GM12878 (cell line): ENCODE measurements around the gene RHBG. TPM values are rescaled to one million over a fixed set of nuclear protein-coding genes. Genes with fewer than 3 reads are reported as not detected.

Experiments
- ATAC-seq: fragments of 200-7000 bp; cut with Tn5 transposase; 3 replicates; pipeline ENCODE4 v1.9.1; 2020; ENCODE audit warnings: mild to moderate bottlenecking, moderate library complexity
- BruUV-seq: library from RNA; stranded (reverse); fragments of 400-500 nt; replicated peaks from 2 replicates; lab custom pipeline; 2021; lab: Mats Ljungman, UMichigan
- CTCF ChIA-PET: fragments of 300-600 bp; sonication (Branson Sonifier 250); formaldehyde crosslinking; extraction: SDS; loops from one replicate; lab custom pipeline; 2021; ENCODE audit warnings: inconsistent platforms; lab: Yijun Ruan, JAX
- POLR2A ChIA-PET: fragments of 350-600 bp; formaldehyde crosslinking; extraction: SDS; loops from one replicate; lab custom pipeline; 2021; ENCODE audit warnings: inconsistent platforms; lab: Charles Lee
- RAD21 ChIA-PET: fragments of 300-600 bp; sonication (Branson Sonifier 250); formaldehyde crosslinking; loops from one replicate; lab custom pipeline; 2023; ENCODE audit warnings: antibody characterized with exemption; ENCODE audit not compliant: unreplicated experiment; lab: Charles Lee
- SMC1A ChIA-PET: fragments of 300-600 bp; sonication (Branson Sonifier 250); formaldehyde crosslinking; loops from one replicate; lab custom pipeline; 2023; ENCODE audit not compliant: unreplicated experiment, uncharacterized antibody; lab: Charles Lee
- DNase-seq: peaks from one replicate; pipeline ENCODE4 v3.0.0-alpha.2; 2011; ENCODE audit warnings: low read depth, low spot score
- FAIRE-seq: peaks from 3 replicates; lab custom pipeline; 2011; peaks lifted over from hg19 to GRCh38; lab: Jason Lieb, UNC
- H2AFZ ChIP-seq: 2 replicates; pipeline ENCODE4 v1.6.0; 2011; ENCODE audit warnings: low read depth, low read length, control low read depth; ENCODE audit not compliant: control insufficient read depth
- H3K27ac ChIP-seq: 2 replicates; pipeline ENCODE4 v1.5.1; 2011; ENCODE audit warnings: control low read depth; ENCODE audit not compliant: control insufficient read depth, insufficient read depth
- H3K27me3 ChIP-seq, 2 experiments: replicated peaks in 1 of 2; 2 replicates each; pipeline versions ENCODE4 v1.6.0 to v1.6.1; 2011; ENCODE audit warnings: low read length in 1 of 2; ENCODE audit not compliant: control insufficient read depth in 2 of 2, insufficient read depth in 2 of 2
- H3K36me3 ChIP-seq, 2 experiments: 2 replicates each; pipeline ENCODE4 v1.5.1; 2011; ENCODE audit warnings: low read length in 1 of 2; ENCODE audit not compliant: control insufficient read depth in 2 of 2, insufficient read depth in 2 of 2
- H3K4me1 ChIP-seq: 2 replicates; pipeline ENCODE4 v1.6.1; 2011; ENCODE audit warnings: mild to moderate bottlenecking, low read length, moderate library complexity, mixed read lengths; ENCODE audit not compliant: control insufficient read depth, insufficient read depth
- H3K4me2 ChIP-seq: 2 replicates; pipeline ENCODE4 v1.6.0; 2011; ENCODE audit warnings: control low read depth; ENCODE audit not compliant: control insufficient read depth, insufficient read depth
- H3K4me3 ChIP-seq: fragments of 200-600 bp; sonication (generic); 2 replicates; pipeline ENCODE4 v1.5.1; 2016
- H3K79me2 ChIP-seq: 2 replicates; pipeline ENCODE4 v1.6.0; 2011; ENCODE audit warnings: low read length; ENCODE audit not compliant: control insufficient read depth, insufficient read depth
- H3K9ac ChIP-seq: 2 replicates; pipeline ENCODE4 v1.8.0; 2011; ENCODE audit warnings: low read length, control low read depth, mixed read lengths; ENCODE audit not compliant: control insufficient read depth, insufficient read depth
- H3K9me3 ChIP-seq: replicated peaks from 3 replicates; pipeline ENCODE4 v1.5.1; 2011; ENCODE audit warnings: mild to moderate bottlenecking, low read length; ENCODE audit not compliant: control insufficient read depth, insufficient read depth
- H4K20me1 ChIP-seq: 2 replicates; pipeline ENCODE4 v1.6.0; 2011; ENCODE audit not compliant: control insufficient read depth, insufficient read depth
- E4F1 ChIP-seq: fragments of 450-650 bp; IDR thresholded peaks from 2 replicates; pipeline ENCODE4 v1.6.1; 2018; ENCODE audit warnings: borderline replicate concordance, mild to moderate bottlenecking; ENCODE audit not compliant: partially characterized antibody
- USF1 ChIP-seq: IDR thresholded peaks from 2 replicates; pipeline ENCODE4 v1.6.1; 2011; ENCODE audit warnings: borderline replicate concordance, low read depth, mild to moderate bottlenecking, moderate library complexity, mixed read lengths, low read length; ENCODE audit not compliant: insufficient read depth; ENCODE audit errors: extremely low read length
- WGBS: methylation state at CpG from one replicate; pipeline ENCODE4 v1.1.6; 2016; ENCODE audit warnings: low lambda C conversion rate; ENCODE audit not compliant: insufficient replicate concordance, insufficient coverage; ENCODE audit errors: missing lambda C conversion rate; 5-methylcytosine and 5-hydroxymethylcytosine counted together
- in situ Hi-C: fragments of 300-500 bp; cut with MboI; formaldehyde crosslinking; loops from 9 replicates; pipeline ENCODE4 v1.14.3; 2018; ENCODE audit warnings: mixed read lengths
- intact Hi-C: fragments of 100-400 bp; cut with micrococcal nuclease; formaldehyde crosslinking; loops from one replicate; pipeline ENCODE4 v1.14.2; 2022; ENCODE audit not compliant: unreplicated experiment
- polyA plus RNA-seq, 11 experiments: library from polyadenylated mRNA; depleted of rRNA in 4 of 11; unstranded in 6 of 11; stranded (reverse) in 5 of 11; fragments of >200 nt; fragmentation: Nextera tagmentation in 4 of 11; fragmentation: Illumina TruSeq in 1 of 11; extraction: Ambion mirVana in 4 of 11; extraction: Trizol in 1 of 11; gene quantifications; 1 replicate in 1 of 11; 2 replicates in 10 of 11; pipeline versions ENCODE4 v1.2.1 to v1.2.3, GENCODE V29; 2011 to 2016; ENCODE audit warnings: inconsistent platforms in 2 of 11, missing spikeins in 2 of 11, low read depth in 1 of 11
- total RNA-seq, 4 experiments: library from RNA; depleted of rRNA in 3 of 4; stranded (reverse); fragments of >200 nt in 3 of 4; fragmentation: Illumina TruSeq in 1 of 4; extraction: Trizol in 1 of 4; gene quantifications; 2 replicates each; pipeline versions ENCODE4 v1.2.1 to v1.2.3, GENCODE V29; 2013 to 2021

The RHBG gene
- total and polyA plus RNA-seq, 10 of the 15 experiments (the other 5 are each of a cell fraction or from before 2014, with no cell fraction given) = not detected

DNA sequence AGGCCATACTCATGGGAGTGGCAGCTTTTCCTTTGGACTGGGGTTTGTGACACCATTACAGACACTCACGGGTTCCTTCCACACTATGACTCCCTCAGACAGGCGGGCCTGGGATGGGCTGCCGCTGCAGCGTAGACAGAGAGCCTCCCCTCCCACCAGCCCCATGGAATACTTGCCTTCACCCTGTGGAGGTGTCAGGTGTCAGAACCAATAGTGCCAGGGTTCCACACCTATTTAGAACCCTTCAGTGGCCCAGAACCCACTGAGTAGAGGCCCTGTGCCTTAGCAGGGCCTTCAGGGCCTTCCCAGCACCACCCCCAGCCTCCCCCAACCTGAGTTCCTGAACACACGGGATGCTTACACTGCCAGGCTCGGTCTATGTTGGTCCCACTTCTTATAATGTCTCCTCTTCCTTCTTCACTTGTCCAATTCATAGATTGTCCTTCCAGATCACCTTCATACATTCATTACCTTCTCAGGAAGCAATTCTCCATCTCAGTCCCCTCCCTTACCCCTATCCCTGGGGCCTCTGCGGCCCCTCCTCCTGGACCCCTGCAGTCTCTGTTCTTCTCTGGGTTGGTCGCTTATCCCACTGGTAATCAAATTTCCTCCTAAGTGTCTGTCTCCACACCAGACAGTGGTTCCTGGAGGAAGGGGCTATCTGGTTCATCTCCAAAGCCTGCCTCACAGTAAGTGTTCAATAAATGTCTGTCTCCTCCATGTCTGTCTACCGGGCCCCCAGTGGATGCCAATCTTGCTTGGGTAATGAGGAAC, 1.4 kb upstream of the RHBG start:
- Histone ChIP-seq H3K9ac (no peak overlapping the region), H3K4me3 (no peak overlapping the region), H3K9me3 (no peaks in the 10 kb centered on the region), H3K36me3 (no peaks in the 10 kb centered on the region), H3K4me1 (no peaks in the 10 kb centered on the region), H3K79me2 (no peaks in the 10 kb centered on the region), H3K27me3 (peaks cover 3 to 11% of the 10 kb centered on the region in 2 experiments; a peak in 3 of 4 replicates), H3K4me2 (no peak overlapping the region), H3K27ac (no peak overlapping the region), H4K20me1 (no peaks in the 10 kb centered on the region), H2AFZ (no peak overlapping the region)
- TF ChIP-seq E4F1 (no peak), USF1 (no peak)
- intact Hi-C loops = no loop called here
- WGBS = 36% methylated on average over 9 of the region's 9 CpGs
- ChIA-PET SMC1A (no interaction called here), POLR2A (no interaction called here), RAD21 (interaction anchor here (0.5 kb wide), 1 partner anchor 75 kb away, joined by 3 read pairs; no protein-coding TSS in a partner anchor), CTCF (no interaction called here)
- in situ Hi-C loops = no loop called here
- no peak for DNase-seq
- no peak for ATAC-seq
- FAIRE-seq = no peak
- BruUV-seq = no TSS peak
